Endothelial cell of umbilical vein (primary cell): ENCODE results near the gene HIF1AN. TPM values are rescaled to one million over a fixed set of nuclear protein-coding genes. Genes with fewer than 3 reads are reported as not detected.

Experiments used
- polyA plus RNA-seq, 4 experiments: library from polyadenylated mRNA; depleted of rRNA in 3 of 4; stranded (reverse) in 3 of 4; unstranded in 1 of 4; fragments of >200 nt; gene quantifications; 2 replicates each; pipeline versions ENCODE4 v1.2.1 to v1.2.3, GENCODE V29; 2011 to 2012; ENCODE audit warnings: missing spikeins in 1 of 4
- total RNA-seq: library from RNA; stranded (reverse); gene quantifications from 2 replicates; pipeline ENCODE4 v1.2.3, GENCODE V29; 2021

HIF1AN gene
- total and polyA plus RNA-seq, 2 donors (not counting 3 experiments of a cell fraction or from before 2014, with no cell fraction given) = 7.3 to 34.0 TPM

Other genes starting within 250 kb of the HIF1AN start
- gene BLOC1S2, start 249.3 kb upstream of the HIF1AN start, total RNA-seq = 45.9 and 54.0 TPM in 2 replicates
- gene BLOC1S2, start 249.3 kb upstream of the HIF1AN start, polyA plus RNA-seq = 12.0 and 18.7 TPM in 2 replicates
- gene PKD2L1, start 205.7 kb upstream of the HIF1AN start, total RNA-seq = not detected in 2 replicates
- not detected in 2 replicates for gene PKD2L1, start 205.7 kb upstream of the HIF1AN start, polyA plus RNA-seq
- gene SCD, start 188.7 kb upstream of the HIF1AN start, total RNA-seq = 396 and 426 TPM in 2 replicates
- gene SCD, start 188.7 kb upstream of the HIF1AN start, polyA plus RNA-seq = 258 and 266 TPM in 2 replicates
- gene WNT8B, start 72.9 kb upstream of the HIF1AN start, total RNA-seq = not detected in 2 replicates
- not detected in 2 replicates for gene WNT8B, start 72.9 kb upstream of the HIF1AN start, polyA plus RNA-seq
- 11.1 and 12.5 TPM in 2 replicates for gene SEC31B, start 16.1 kb upstream of the HIF1AN start, total RNA-seq
- gene SEC31B, start 16.1 kb upstream of the HIF1AN start, polyA plus RNA-seq = 13.3 and 14.4 TPM in 2 replicates
- gene NDUFB8, start 6.1 kb upstream of the HIF1AN start, total RNA-seq = 193 and 202 TPM in 2 replicates
- 516 and 526 TPM in 2 replicates for gene NDUFB8, start 6.1 kb upstream of the HIF1AN start, polyA plus RNA-seq
- gene PAX2, start 209.6 kb downstream of the HIF1AN start, total RNA-seq = not detected in 2 replicates
- not detected in 2 replicates for gene PAX2, start 209.6 kb downstream of the HIF1AN start, polyA plus RNA-seq